ENCODE results near the gene MYH6.

Gene MYH6

GRCh38 chr14:23352506-23353432 is 55.3 kb downstream of the MYH6 start, which contains the start of gene SLC22A17:
SLC22A17 (minus strand) TSS chr14:23352887.
- TF ChIP-seq CTCF (IDR thresholded peaks at IDR 0.05; ENCODE audit: low read depth, low read length), result peak; percentile 13; the same call in 1 of the 2 replicates
- peak; percentile 58 for DNase-seq (ENCODE audit: extremely low read depth, low read depth)

GRCh38 chr14:23351681-23352505 is 56.2 kb downstream of the MYH6 start:
- TF ChIP-seq CTCF (IDR thresholded peaks at IDR 0.05; ENCODE audit: low read depth, low read length), result no peak
- DNase-seq (ENCODE audit: extremely low read depth, low read depth), result no peak

- no peak for TF ChIP-seq CTCF (IDR thresholded peaks at IDR 0.05; ENCODE audit: low read depth, low read length)
- DNase-seq (ENCODE audit: extremely low read depth, low read depth), result no peak
Measured at GRCh38 chr14:23349156-23349845, 58.8 kb downstream of the MYH6 start.

- TF ChIP-seq CTCF (IDR thresholded peaks at IDR 0.05; ENCODE audit: low read depth, low read length), result no peak
Measured at GRCh38 chr14:23348297-23348655, 59.8 kb downstream of the MYH6 start.

GRCh38 chr14:23347406-23348296 is 60.4 kb downstream of the MYH6 start:
- no peak for DNase-seq (ENCODE audit: extremely low read depth, low read depth)
- no peak for TF ChIP-seq CTCF (IDR thresholded peaks at IDR 0.05; ENCODE audit: low read depth, low read length)

More at GRCh38 chr14:23348297-23348655, 59.8 kb downstream of the MYH6 start:
- DNase-seq (ENCODE audit: extremely low read depth, low read depth), result no peak

GRCh38 chr14:23346693-23347405 is 61.2 kb downstream of the MYH6 start:
- TF ChIP-seq CTCF (IDR thresholded peaks at IDR 0.05; ENCODE audit: low read depth, low read length), result no peak
- no peak for DNase-seq (ENCODE audit: extremely low read depth, low read depth)

All from AG09319 (cell line).